IMR-90 (cell line): ENCODE results near the gene BCDIN3D. TPM values are rescaled to one million over a fixed set of nuclear protein-coding genes. Genes with fewer than 3 reads are reported as not detected.

Source experiments
- ATAC-seq: fragments of 200-7000 bp; cut with Tn5 transposase; 2 replicates; pipeline ENCODE4 v1.9.1; 2020; ENCODE audit warnings: low read depth, mild to moderate bottlenecking, moderate library complexity
- BruUV-seq: library from RNA; stranded (reverse); fragments of 400-500 nt; replicated peaks from 2 replicates; lab custom pipeline; 2021; lab: Mats Ljungman, UMichigan
- CTCF ChIA-PET: fragments of 300-600 bp; formaldehyde crosslinking; extraction: SDS; loops from one replicate; lab custom pipeline; 2021; ENCODE audit warnings: antibody characterized with exemption; lab: Yijun Ruan, JAX
- POLR2A ChIA-PET: fragments of 300-600 bp; sonication (Branson Sonifier 250); formaldehyde crosslinking; loops from one replicate; lab custom pipeline; 2022; ENCODE audit warnings: antibody characterized with exemption; ENCODE audit not compliant: unreplicated experiment; lab: Charles Lee
- DNase-seq: peaks from one replicate; pipeline ENCODE4 v3.0.0; 2013
- H2AFZ ChIP-seq: replicated peaks from 2 replicates; pipeline ENCODE3; 2013; ENCODE audit warnings: low read length, mild to moderate bottlenecking; ENCODE audit not compliant: poor library complexity
- H2AK5ac ChIP-seq: 2 replicates; pipeline ENCODE4 v1.6.1; 2013; ENCODE audit warnings: low read depth, low read length, inconsistent platforms
- H2AK9ac ChIP-seq: replicated peaks from 2 replicates; pipeline ENCODE3; 2013; ENCODE audit warnings: mild to moderate bottlenecking, low read depth, low read length, moderate library complexity; ENCODE audit not compliant: poor library complexity
- H2BK120ac ChIP-seq: 2 replicates; pipeline ENCODE4 v1.6.1; 2013; ENCODE audit warnings: low read depth, low read length, inconsistent platforms
- H2BK15ac ChIP-seq: 3 replicates; pipeline ENCODE4 v1.6.1; 2013; ENCODE audit warnings: low read depth, low read length, inconsistent platforms
- H2BK20ac ChIP-seq: 2 replicates; pipeline ENCODE4 v1.6.1; 2013; ENCODE audit warnings: low read depth, mild to moderate bottlenecking, inconsistent platforms, low read length, moderate library complexity
- H2BK5ac ChIP-seq: 2 replicates; pipeline ENCODE4 v1.6.1; 2013; ENCODE audit warnings: mild to moderate bottlenecking, low read depth, low read length, inconsistent platforms; ENCODE audit not compliant: poor library complexity, severe bottlenecking
- H3K14ac ChIP-seq: replicated peaks from 2 replicates; pipeline ENCODE4 v1.6.1; 2013; ENCODE audit warnings: low read depth, low read length, inconsistent platforms
- H3K18ac ChIP-seq: 2 replicates; pipeline ENCODE4 v1.6.1; 2013; ENCODE audit warnings: low read depth, low read length, control low read depth
- H3K23ac ChIP-seq: 2 replicates; pipeline ENCODE4 v1.6.1; 2013; ENCODE audit warnings: low read depth, low read length, inconsistent platforms
- H3K27ac ChIP-seq: 2 replicates; pipeline ENCODE4 v1.5.1; 2013; ENCODE audit warnings: mild to moderate bottlenecking, control low read depth, low read length; ENCODE audit not compliant: insufficient read depth
- H3K27me3 ChIP-seq: 2 replicates; pipeline ENCODE4 v1.6.1; 2013; ENCODE audit warnings: low read length; ENCODE audit not compliant: control insufficient read depth, insufficient read depth
- H3K36me3 ChIP-seq: 2 replicates; pipeline ENCODE4 v1.6.1; 2013; ENCODE audit warnings: low read length, mixed read lengths; ENCODE audit not compliant: control insufficient read depth, insufficient read depth
- H3K4ac ChIP-seq: 2 replicates; pipeline ENCODE4 v1.6.1; 2013; ENCODE audit warnings: low read depth, low read length, inconsistent platforms
- H3K4me1 ChIP-seq: 2 replicates; pipeline ENCODE4 v1.6.1; 2013; ENCODE audit warnings: low read length, mixed read lengths; ENCODE audit not compliant: control insufficient read depth, insufficient read depth
- H3K4me2 ChIP-seq: 2 replicates; pipeline ENCODE4 v1.6.1; 2013; ENCODE audit warnings: low read depth, mild to moderate bottlenecking, control low read depth, low read length, moderate library complexity
- H3K4me3 ChIP-seq: 2 replicates; pipeline ENCODE4 v1.5.1; 2013; ENCODE audit warnings: low read depth, mild to moderate bottlenecking, control low read depth, low read length, moderate library complexity; ENCODE audit not compliant: insufficient read depth
- H3K56ac ChIP-seq: 2 replicates; pipeline ENCODE4 v1.6.1; 2013; ENCODE audit warnings: low read length, inconsistent platforms; ENCODE audit not compliant: insufficient read depth; ENCODE audit errors: extremely low read depth
- H3K79me1 ChIP-seq, 2 experiments: 2 replicates each; pipeline ENCODE4 v1.6.1; 2013; ENCODE audit warnings: low read length in 2 of 2, inconsistent platforms in 1 of 2, low read depth in 1 of 2
- H3K9ac ChIP-seq: 2 replicates; pipeline ENCODE4 v1.6.1; 2013; ENCODE audit warnings: low read depth, low read length, control low read depth
- H3K9me1 ChIP-seq: 2 replicates; pipeline ENCODE4 v1.6.1; 2013; ENCODE audit warnings: low read length, inconsistent platforms; ENCODE audit not compliant: insufficient read depth
- H3K9me3 ChIP-seq: 2 replicates; pipeline ENCODE4 v1.6.1; 2013; ENCODE audit warnings: low read length; ENCODE audit not compliant: control insufficient read depth, insufficient read depth
- H4K20me1 ChIP-seq: 2 replicates; pipeline ENCODE4 v1.6.1; 2013; ENCODE audit warnings: low read length, inconsistent platforms; ENCODE audit not compliant: insufficient read depth
- H4K5ac ChIP-seq: 2 replicates; pipeline ENCODE4 v1.6.1; 2013; ENCODE audit warnings: mild to moderate bottlenecking, low read depth, low read length, control low read depth
- H4K8ac ChIP-seq, 2 experiments: 2 replicates each; pipeline ENCODE4 v1.6.1; 2013; ENCODE audit warnings: low read depth in 2 of 2, low read length in 2 of 2, control low read depth in 1 of 2, inconsistent platforms in 1 of 2
- H4K91ac ChIP-seq: 2 replicates; pipeline ENCODE4 v1.6.1; 2013; ENCODE audit warnings: low read depth, low read length, inconsistent platforms; ENCODE audit not compliant: insufficient read depth
- BHLHE40 ChIP-seq: fragments of 150-350 bp; IDR thresholded peaks from 2 replicates; pipeline ENCODE4 v1.6.1; 2016; ENCODE audit warnings: mild to moderate bottlenecking, low read depth, low read length
- CEBPB ChIP-seq: IDR thresholded peaks from 2 replicates; pipeline ENCODE4 v1.6.1; 2012; ENCODE audit warnings: low read depth, low read length, improper control_type of control experiment
- CHD1 ChIP-seq: IDR thresholded peaks from 2 replicates; pipeline ENCODE4 v1.6.1; 2012; ENCODE audit warnings: low read depth, low read length, improper control_type of control experiment
- ELK1 ChIP-seq: fragments of 150-350 bp; IDR thresholded peaks from 2 replicates; pipeline ENCODE4 v1.6.1; 2016; ENCODE audit warnings: low read depth, mild to moderate bottlenecking, low read length, moderate library complexity, borderline replicate concordance
- FOS ChIP-seq: fragments of 150-350 bp; IDR thresholded peaks from 2 replicates; pipeline ENCODE4 v1.6.1; 2016; ENCODE audit warnings: low read depth, low read length
- MAFK ChIP-seq: IDR thresholded peaks from 2 replicates; pipeline ENCODE4 v1.6.1; 2012; ENCODE audit warnings: low read depth, low read length, improper control_type of control experiment
- MAZ ChIP-seq: IDR thresholded peaks from 2 replicates; pipeline ENCODE4 v1.6.1; 2012; ENCODE audit warnings: low read depth, mild to moderate bottlenecking, low read length, improper control_type of control experiment, moderate library complexity, borderline replicate concordance
- MXI1 ChIP-seq: IDR thresholded peaks from 2 replicates; pipeline ENCODE4 v1.6.1; 2012; ENCODE audit warnings: low read depth, mild to moderate bottlenecking, low read length, moderate library complexity, borderline replicate concordance
- NFE2L2 ChIP-seq: fragments of 150-350 bp; IDR thresholded peaks from 2 replicates; pipeline ENCODE4 v1.6.1; 2016; ENCODE audit warnings: low read depth, mild to moderate bottlenecking, low read length
- POLR2A ChIP-seq: IDR thresholded peaks from 2 replicates; pipeline ENCODE4 v1.6.1; 2012; ENCODE audit warnings: mild to moderate bottlenecking, low read depth, low read length
- RCOR1 ChIP-seq: IDR thresholded peaks from 2 replicates; pipeline ENCODE4 v1.6.1; 2012; ENCODE audit warnings: mild to moderate bottlenecking, low read length, improper control_type of control experiment; ENCODE audit not compliant: insufficient replicate concordance
- RFX5 ChIP-seq: IDR thresholded peaks from 2 replicates; pipeline ENCODE4 v1.8.0; 2012; ENCODE audit warnings: low read depth, mild to moderate bottlenecking, low read length, moderate library complexity
- SMC3 ChIP-seq: fragments of 150-350 bp; IDR thresholded peaks from 2 replicates; pipeline ENCODE4 v1.6.1; 2016; ENCODE audit warnings: low read depth, mild to moderate bottlenecking, antibody characterized with exemption, low read length, moderate library complexity
- USF2 ChIP-seq: fragments of 150-350 bp; IDR thresholded peaks from 2 replicates; pipeline ENCODE4 v1.6.1; 2017; ENCODE audit warnings: mild to moderate bottlenecking, antibody characterized with exemption, low read length, low read depth
- WGBS, 2 experiments: methylation state at CpG; one replicate each; pipeline versions ENCODE4 v1.1.5 to v1.1.7; 2013; ENCODE audit warnings: missing lambda C conversion rate in 2 of 2; ENCODE audit not compliant: insufficient read length in 1 of 2; ENCODE audit errors: extremely low coverage in 2 of 2; 5-methylcytosine and 5-hydroxymethylcytosine counted together
- dilution Hi-C: fragments of 300-500 bp; cut with HindIII; formaldehyde crosslinking; loops from one replicate; pipeline ENCODE4 v1.14.3; 2018; ENCODE audit warnings: low sequenced_read_pairs; ENCODE audit not compliant: unreplicated experiment
- in situ Hi-C: fragments of 300-500 bp; cut with MboI; formaldehyde crosslinking; loops from 3 replicates; pipeline ENCODE4 v1.14.3; 2019; ENCODE audit warnings: low sequenced_read_pairs, inconsistent platforms, mixed read lengths
- intact Hi-C: fragments of 100-400 bp; cut with micrococcal nuclease; formaldehyde crosslinking; loops from 2 replicates; pipeline ENCODE4 v1.10.0; 2022
- polyA plus RNA-seq, 3 experiments: library from polyadenylated mRNA; depleted of rRNA; stranded (reverse); fragments of >200 nt; gene quantifications; 2 replicates each; pipeline ENCODE4 v1.2.3, GENCODE V29; 2012; ENCODE audit warnings: low replicate concordance in 1 of 3
- total RNA-seq: library from RNA; depleted of rRNA; stranded (reverse); fragments of >200 nt; gene quantifications from 2 replicates; pipeline ENCODE4 v1.2.3, GENCODE V29; 2012
- TF ChIP-seq, protein P1 (sequence below): conservative IDR thresholded peaks from 2 replicates; pipeline ENCODE4 v1.5.1; 2012; ENCODE audit warnings: mild to moderate bottlenecking, low read depth, low read length, improper control_type of control experiment

Gene BCDIN3D
- total and polyA plus RNA-seq, 2 of the 4 experiments (the other 2 are of a cell fraction), result 2.3 TPM

GRCh38 chr12:49881415-49882247 is 38.7 kb upstream of the BCDIN3D start:
- ChIA-PET CTCF (no interaction called here), POLR2A (no interaction called here)
- 100% methylated on average over 2 of the region's 16 CpGs; no CpG with 5 or more reads in 1 of the 2 experiments for WGBS, 2 experiments

More at GRCh38 chr12:49881415-49882247, 38.7 kb upstream of the BCDIN3D start:
- Histone ChIP-seq H3K36me3 (no peaks in the 10 kb centered on the region), H3K4me1 (no peaks in the 10 kb centered on the region), H4K8ac (no peak overlapping the region), H3K27me3 (peaks cover 30% of the 10 kb centered on the region), H4K91ac (no peak overlapping the region), H3K9me3 (no peaks in the 10 kb centered on the region), H3K18ac (no peak overlapping the region), H3K27ac (no peak overlapping the region), H2AK9ac (no peak overlapping the region), H3K23ac (no peak overlapping the region), H3K9me1 (no peaks in the 10 kb centered on the region), H4K20me1 (no peaks in the 10 kb centered on the region), H2BK15ac (no peak overlapping the region), H3K4me3 (no peak overlapping the region), H4K5ac (no peak overlapping the region), H3K79me1 (no peaks in the 10 kb centered on the region), H3K9ac (no peak overlapping the region), H2AFZ (no peak overlapping the region), H3K4ac (no peak overlapping the region), H2AK5ac (no peak overlapping the region), H2BK120ac (no peak overlapping the region), H2BK20ac (no peak overlapping the region), H3K4me2 (no peak overlapping the region), H2BK5ac (no peak overlapping the region), H3K56ac (no peak overlapping the region), H3K14ac (no peak overlapping the region)
- dilution Hi-C loops (no loop called here), intact Hi-C loops (no loop called here), in situ Hi-C loops (no loop called here)
- BruUV-seq, result no TSS peak
- TF ChIP-seq ELK1 (no peak), CHD1 (no peak), MXI1 (no peak), SMC3 (no peak), USF2 (no peak), CEBPB (no peak), RFX5 (no peak), MAZ (no peak), RCOR1 (no peak), BHLHE40 (no peak), POLR2A (no peak), FOS (no peak), MAFK (no peak), NFE2L2 (no peak)
- TF ChIP-seq, protein P1, sequence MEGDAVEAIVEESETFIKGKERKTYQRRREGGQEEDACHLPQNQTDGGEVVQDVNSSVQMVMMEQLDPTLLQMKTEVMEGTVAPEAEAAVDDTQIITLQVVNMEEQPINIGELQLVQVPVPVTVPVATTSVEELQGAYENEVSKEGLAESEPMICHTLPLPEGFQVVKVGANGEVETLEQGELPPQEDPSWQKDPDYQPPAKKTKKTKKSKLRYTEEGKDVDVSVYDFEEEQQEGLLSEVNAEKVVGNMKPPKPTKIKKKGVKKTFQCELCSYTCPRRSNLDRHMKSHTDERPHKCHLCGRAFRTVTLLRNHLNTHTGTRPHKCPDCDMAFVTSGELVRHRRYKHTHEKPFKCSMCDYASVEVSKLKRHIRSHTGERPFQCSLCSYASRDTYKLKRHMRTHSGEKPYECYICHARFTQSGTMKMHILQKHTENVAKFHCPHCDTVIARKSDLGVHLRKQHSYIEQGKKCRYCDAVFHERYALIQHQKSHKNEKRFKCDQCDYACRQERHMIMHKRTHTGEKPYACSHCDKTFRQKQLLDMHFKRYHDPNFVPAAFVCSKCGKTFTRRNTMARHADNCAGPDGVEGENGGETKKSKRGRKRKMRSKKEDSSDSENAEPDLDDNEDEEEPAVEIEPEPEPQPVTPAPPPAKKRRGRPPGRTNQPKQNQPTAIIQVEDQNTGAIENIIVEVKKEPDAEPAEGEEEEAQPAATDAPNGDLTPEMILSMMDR, result no peak
- ATAC-seq (no peak), DNase-seq (no peak)
